ENCODE measurements around the gene HOMER3. TPM values are rescaled to one million over a fixed set of nuclear protein-coding genes. Genes with fewer than 3 reads are reported as not detected.

Gene HOMER3
- total RNA-seq (20.7 TPM), polyA plus RNA-seq (28.4 TPM)

DNA sequence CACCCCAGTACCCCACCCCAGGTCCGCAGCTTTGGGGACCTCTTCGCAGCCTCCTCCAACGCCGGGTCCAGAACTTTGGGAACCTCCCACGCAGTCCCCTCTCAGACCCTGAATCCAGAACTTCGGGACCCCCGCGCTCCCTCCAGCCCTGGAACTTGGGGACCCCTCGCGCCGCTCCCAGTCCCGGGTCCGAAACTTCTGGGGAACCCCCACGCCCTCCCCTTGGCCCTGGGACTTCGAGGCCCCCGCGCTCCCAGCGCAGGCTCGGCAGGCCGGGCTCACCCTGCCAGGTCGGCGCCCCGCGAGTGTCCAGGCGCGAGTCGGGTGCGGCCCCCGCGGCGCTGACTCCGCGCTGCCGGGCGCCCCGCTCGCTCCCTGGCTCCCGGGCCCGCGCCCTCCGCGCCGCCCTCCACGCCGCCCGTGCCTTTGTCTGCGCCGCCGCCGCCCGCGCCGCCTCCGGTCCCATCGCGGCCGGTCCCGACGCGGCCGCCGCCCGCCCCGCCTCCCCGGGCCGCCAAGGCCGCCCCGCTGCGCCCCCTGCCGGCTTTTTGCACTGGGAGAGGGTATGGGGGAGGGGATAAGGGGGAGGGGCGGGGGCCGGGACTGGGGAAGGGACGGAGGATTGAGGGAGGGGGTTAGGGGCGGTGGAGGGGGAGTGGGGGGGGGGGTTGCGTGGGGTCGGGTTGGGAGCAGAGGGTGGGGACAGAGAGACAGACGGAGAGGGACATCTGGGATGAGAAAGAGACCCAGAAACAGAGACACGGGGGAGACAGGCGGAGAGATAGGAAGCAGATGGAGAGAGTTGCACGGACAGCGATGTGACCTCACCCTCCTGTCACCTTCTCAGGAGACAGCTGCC is at the start of gene HOMER3:
Gene HOMER3 (minus strand): TSS at position 449 of the 859 bp plus-strand sequence. CDS start 2,235 bp downstream, outside the sequence.
- WGBS: under 1% methylated on average over 81 of the region's 81 CpGs
- Histone ChIP-seq H3K36me3 (ENCODE audit: insufficient read depth) (no peaks in the 10 kb centered on the region), H3K4me3 (ENCODE audit: low read depth, low read length) (peak within 1 kb of the TSS; percentile 82), H3K4me1 (ENCODE audit: insufficient read depth) (peaks cover 3% of the 10 kb centered on the region), H3K27ac (ENCODE audit: low read depth) (peak within 1 kb of the TSS; percentile 68)
- DNase-seq (ENCODE audit: extremely low spot score): no peak

DNA sequence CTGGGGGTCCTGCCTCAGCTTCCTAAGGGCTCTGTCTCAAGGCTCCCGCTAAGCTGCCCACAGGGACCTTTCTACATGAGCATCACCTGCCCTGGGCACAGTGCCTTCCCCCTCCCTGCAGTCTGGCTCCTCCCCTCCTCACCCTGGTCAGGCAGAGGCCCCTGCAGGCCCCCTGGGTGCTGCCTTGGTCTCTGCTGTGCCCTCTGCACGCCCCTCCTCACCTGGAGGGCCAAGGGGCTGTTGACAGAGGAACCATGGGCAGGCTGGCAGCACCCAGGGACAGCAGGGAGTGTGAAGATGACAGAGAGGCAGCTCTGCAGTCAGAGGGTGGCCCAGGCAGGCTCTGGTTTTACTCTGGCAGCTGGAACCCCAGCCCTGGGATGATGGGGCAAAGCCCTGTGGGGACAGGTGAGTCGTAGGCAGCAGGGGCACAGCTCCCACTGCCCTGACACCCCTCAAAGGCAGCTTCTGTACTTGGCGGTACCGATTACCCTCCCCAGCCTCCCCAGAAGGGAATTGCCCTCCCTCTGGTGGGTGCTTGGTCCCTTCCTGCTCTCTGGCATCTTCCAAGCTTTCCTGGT is 49.2 kb upstream of the HOMER3 start:
- H3K36me3 ChIP-seq (ENCODE audit: insufficient read depth): no peaks in the 10 kb centered on the region
- H3K4me1 ChIP-seq (ENCODE audit: insufficient read depth): no peaks in the 10 kb centered on the region
- H3K27ac ChIP-seq (ENCODE audit: low read depth): no peak overlapping the region
- 82% methylated on average over 5 of the region's 5 CpGs for WGBS
- no peak overlapping the region for H3K4me3 ChIP-seq (ENCODE audit: low read depth, low read length)
- no peak for DNase-seq (ENCODE audit: extremely low spot score)

DNA sequence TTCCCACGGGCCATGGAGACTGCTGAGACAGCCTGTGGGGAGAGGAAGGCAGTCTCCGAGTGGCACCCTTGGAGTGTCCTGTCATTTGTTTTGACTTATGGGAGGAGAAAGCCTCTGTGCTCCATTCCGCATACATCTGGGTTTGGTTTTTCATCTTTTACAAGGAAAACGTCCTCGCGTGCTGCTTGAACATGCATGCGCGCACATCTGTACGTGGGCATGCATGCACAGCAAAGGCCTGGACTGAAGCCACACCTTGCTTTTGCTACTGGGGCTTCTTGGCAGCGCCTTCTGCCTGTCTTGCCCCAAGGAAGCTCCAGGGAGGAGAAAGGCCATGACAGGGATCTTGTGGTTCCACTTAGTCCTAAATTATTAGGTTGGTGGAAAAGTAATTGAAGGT is 48.3 kb upstream of the HOMER3 start:
- 67% methylated on average over 10 of the region's 10 CpGs for WGBS
- no peak overlapping the region for H3K27ac ChIP-seq (ENCODE audit: low read depth)

DNA sequence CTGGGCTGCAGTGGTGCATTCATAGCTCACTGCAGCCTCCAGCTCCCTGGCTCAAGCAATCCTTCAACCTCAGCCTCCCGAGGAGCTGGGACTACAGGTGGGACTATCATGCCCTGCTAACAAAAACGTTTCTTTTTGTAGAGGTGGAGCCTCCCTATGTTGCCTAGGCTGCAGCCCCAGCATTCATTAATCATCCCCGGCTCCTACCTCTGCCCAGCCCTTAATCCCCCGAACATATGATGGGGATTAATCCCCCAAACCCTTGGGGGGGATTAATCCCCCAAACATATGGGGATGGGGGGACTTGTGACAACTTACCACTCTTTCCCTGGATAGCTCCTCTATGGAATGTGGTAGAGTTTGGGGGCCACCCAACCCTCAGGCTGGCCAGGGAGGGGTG is 46.4 kb upstream of the HOMER3 start:
- DNase-seq (ENCODE audit: extremely low spot score): no peak
- Histone ChIP-seq H3K4me1 (ENCODE audit: insufficient read depth) (no peaks in the 10 kb centered on the region), H3K4me3 (ENCODE audit: low read depth, low read length) (no peak overlapping the region), H3K27ac (ENCODE audit: low read depth) (no peak overlapping the region), H3K36me3 (ENCODE audit: insufficient read depth) (no peaks in the 10 kb centered on the region)
- WGBS: 34% methylated on average over 4 of the region's 4 CpGs

More for the DNA sequence above, 48.3 kb upstream of the HOMER3 start:
- DNase-seq (ENCODE audit: extremely low spot score): no peak
- Histone ChIP-seq H3K4me1 (ENCODE audit: insufficient read depth) (no peaks in the 10 kb centered on the region), H3K4me3 (ENCODE audit: low read depth, low read length) (no peak overlapping the region), H3K36me3 (ENCODE audit: insufficient read depth) (no peaks in the 10 kb centered on the region)

DNA sequence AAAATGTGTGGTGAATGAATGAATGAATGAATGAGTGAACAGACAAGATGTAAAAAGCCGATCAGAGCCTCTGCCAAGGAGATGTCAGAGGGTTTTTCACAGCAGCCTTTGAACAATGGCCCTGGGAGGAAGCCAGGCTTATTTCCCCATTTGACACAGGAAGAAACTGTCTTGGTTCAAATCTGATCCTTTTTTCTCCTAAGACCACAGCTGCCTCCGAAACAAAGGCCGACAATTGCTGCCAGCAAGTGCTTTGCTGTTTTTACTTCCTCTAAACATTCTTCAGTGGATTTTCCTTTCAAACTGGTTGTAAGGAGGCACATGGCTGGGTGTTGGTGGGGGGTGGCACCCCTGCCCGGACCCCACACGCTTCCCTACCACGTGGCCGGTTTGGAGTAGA is 44.2 kb upstream of the HOMER3 start:
- WGBS: 47% methylated on average over 7 of the region's 7 CpGs
- no peaks in the 10 kb centered on the region for H3K4me1 ChIP-seq (ENCODE audit: insufficient read depth)
- no peaks in the 10 kb centered on the region for H3K36me3 ChIP-seq (ENCODE audit: insufficient read depth)
- H3K27ac ChIP-seq (ENCODE audit: low read depth): no peak overlapping the region
- no peak overlapping the region for H3K4me3 ChIP-seq (ENCODE audit: low read depth, low read length)
- DNase-seq (ENCODE audit: extremely low spot score): no peak

DNA sequence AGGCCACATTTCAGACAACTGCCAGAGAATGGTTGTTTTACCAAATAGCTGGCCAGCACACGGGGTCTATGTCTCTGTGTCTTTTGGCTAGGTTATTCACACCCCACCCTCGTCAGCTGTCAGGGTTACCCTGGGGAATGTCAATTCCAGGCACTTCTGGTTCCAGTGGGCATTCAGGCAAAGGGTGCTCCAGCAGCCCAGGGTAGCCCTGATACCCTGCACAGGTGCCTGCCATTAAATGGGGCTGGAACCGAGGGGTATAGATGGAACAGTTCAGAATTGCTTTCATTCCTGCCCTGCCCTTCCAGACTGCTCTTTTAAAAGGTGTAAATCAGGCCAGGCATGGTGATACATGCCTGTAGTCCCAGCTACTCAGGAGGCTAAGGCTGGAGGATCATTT is 43.2 kb upstream of the HOMER3 start:
- no peaks in the 10 kb centered on the region for H3K4me1 ChIP-seq (ENCODE audit: insufficient read depth)
- no peaks in the 10 kb centered on the region for H3K36me3 ChIP-seq (ENCODE audit: insufficient read depth)
- no peak overlapping the region for H3K4me3 ChIP-seq (ENCODE audit: low read depth, low read length)
- 74% methylated on average over 3 of the region's 3 CpGs for WGBS
- no peak overlapping the region for H3K27ac ChIP-seq (ENCODE audit: low read depth)
- DNase-seq (ENCODE audit: extremely low spot score): no peak

DNA sequence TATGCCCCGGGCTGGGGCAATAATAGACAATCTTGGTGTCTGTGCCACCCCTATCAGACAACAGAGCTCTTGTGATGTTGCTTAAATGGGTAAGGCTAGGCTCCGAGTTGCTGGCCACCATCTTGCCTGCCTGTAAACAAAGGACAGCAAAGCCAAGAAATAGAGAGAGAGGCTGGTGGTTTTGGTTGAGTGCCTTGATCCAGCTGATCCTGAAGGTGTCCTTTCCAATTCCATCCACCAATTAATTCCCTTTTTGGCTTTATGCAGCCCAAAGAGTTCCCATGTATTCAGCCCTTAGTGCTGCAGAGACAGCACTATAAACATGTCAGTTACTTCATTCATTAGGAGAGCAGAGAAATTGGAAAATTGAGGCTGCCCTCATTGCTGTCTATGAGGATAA is 41.7 kb upstream of the HOMER3 start:
- no peak for DNase-seq (ENCODE audit: extremely low spot score)
- WGBS: 76% methylated on average over 2 of the region's 2 CpGs
- no peaks in the 10 kb centered on the region for H3K4me1 ChIP-seq (ENCODE audit: insufficient read depth)
- H3K36me3 ChIP-seq (ENCODE audit: insufficient read depth): no peaks in the 10 kb centered on the region
- no peak overlapping the region for H3K27ac ChIP-seq (ENCODE audit: low read depth)
- H3K4me3 ChIP-seq (ENCODE audit: low read depth, low read length): no peak overlapping the region

GRCh38 chr19:18980432-18981020 is 39.5 kb upstream of the HOMER3 start:
- no peak for DNase-seq (ENCODE audit: extremely low spot score)
- H3K4me3 ChIP-seq (ENCODE audit: low read depth, low read length): no peak overlapping the region
- WGBS: 79% methylated on average over 7 of the region's 7 CpGs

GRCh38 chr19:18978616-18979015 is 37.6 kb upstream of the HOMER3 start:
- Histone ChIP-seq H3K4me1 (ENCODE audit: insufficient read depth) (no peaks in the 10 kb centered on the region), H3K4me3 (ENCODE audit: low read depth, low read length) (no peak overlapping the region), H3K27ac (ENCODE audit: low read depth) (no peak overlapping the region), H3K36me3 (ENCODE audit: insufficient read depth) (no peaks in the 10 kb centered on the region)
- WGBS: 78% methylated on average over 7 of the region's 7 CpGs
- no peak for DNase-seq (ENCODE audit: extremely low spot score)

More at GRCh38 chr19:18980432-18981020, 39.5 kb upstream of the HOMER3 start:
- Histone ChIP-seq H3K36me3 (ENCODE audit: insufficient read depth) (no peaks in the 10 kb centered on the region), H3K27ac (ENCODE audit: low read depth) (no peak overlapping the region), H3K4me1 (ENCODE audit: insufficient read depth) (no peaks in the 10 kb centered on the region)

- no peak overlapping the region for H3K4me3 ChIP-seq (ENCODE audit: low read depth, low read length)
- H3K4me1 ChIP-seq (ENCODE audit: insufficient read depth): no peaks in the 10 kb centered on the region
- WGBS: 82% methylated on average over 10 of the region's 10 CpGs
- no peak for DNase-seq (ENCODE audit: extremely low spot score)
- no peaks in the 10 kb centered on the region for H3K36me3 ChIP-seq (ENCODE audit: insufficient read depth)
- no peak overlapping the region for H3K27ac ChIP-seq (ENCODE audit: low read depth)
Observed at GRCh38 chr19:18975869-18976268, 34.9 kb upstream of the HOMER3 start.

- Histone ChIP-seq H3K4me3 (ENCODE audit: low read depth, low read length) (no peak overlapping the region), H3K36me3 (ENCODE audit: insufficient read depth) (no peaks in the 10 kb centered on the region), H3K27ac (ENCODE audit: low read depth) (no peak overlapping the region), H3K4me1 (ENCODE audit: insufficient read depth) (no peaks in the 10 kb centered on the region)
- 94% methylated on average over 3 of the region's 3 CpGs for WGBS
- DNase-seq (ENCODE audit: extremely low spot score): no peak
Observed at GRCh38 chr19:18975011-18975410, 34.0 kb upstream of the HOMER3 start.

DNA sequence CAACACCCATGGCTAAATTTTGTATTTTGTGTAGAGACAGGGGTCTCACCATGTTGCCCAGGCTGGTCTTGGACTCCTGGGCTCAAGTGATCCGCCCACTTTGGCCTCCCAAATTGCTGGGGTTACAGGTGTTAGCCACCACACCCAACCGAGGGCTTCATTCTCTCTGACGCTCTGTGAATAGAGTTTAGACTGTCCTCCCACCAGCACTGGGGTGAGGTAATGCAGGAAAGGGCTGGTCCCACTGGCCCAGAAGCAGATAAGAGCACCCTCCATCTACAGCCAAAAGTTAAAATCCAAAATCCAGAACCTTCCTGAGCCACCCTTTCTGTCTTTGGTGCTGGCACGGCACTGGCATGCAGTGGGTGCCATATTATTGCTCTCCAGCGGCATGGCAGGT is 31.8 kb upstream of the HOMER3 start:
- 84% methylated on average over 5 of the region's 5 CpGs for WGBS
- no peak overlapping the region for H3K4me3 ChIP-seq (ENCODE audit: low read depth, low read length)
- H3K36me3 ChIP-seq (ENCODE audit: insufficient read depth): no peaks in the 10 kb centered on the region
- no peak overlapping the region for H3K27ac ChIP-seq (ENCODE audit: low read depth)
- no peaks in the 10 kb centered on the region for H3K4me1 ChIP-seq (ENCODE audit: insufficient read depth)
- no peak for DNase-seq (ENCODE audit: extremely low spot score)

DNA sequence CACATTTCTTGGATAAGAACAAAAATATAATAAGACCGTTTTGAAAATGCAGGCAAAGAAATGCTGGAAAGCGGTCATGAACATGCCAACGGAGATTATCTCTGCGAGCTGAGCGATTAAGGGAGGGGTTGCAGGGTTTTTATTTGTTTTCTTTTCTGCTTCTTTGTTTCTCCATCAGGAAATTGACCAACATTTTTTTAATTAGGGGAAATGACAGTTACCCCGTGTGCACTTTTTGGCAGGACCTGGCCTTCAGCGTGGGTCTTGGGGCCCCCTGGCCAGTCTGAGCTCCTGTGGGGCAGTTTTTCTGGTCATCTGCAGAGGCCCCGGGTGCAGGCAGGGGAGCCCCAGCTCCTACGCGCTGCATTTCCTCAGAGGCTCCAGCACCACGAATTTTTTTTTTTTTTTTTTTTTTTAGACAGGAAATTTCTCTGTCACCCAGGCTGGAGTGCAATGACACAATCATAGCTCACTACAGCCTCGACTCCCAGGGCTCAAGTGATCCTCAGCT is 31.3 kb upstream of the HOMER3 start:
- no peaks in the 10 kb centered on the region for H3K36me3 ChIP-seq (ENCODE audit: insufficient read depth)
- H3K4me1 ChIP-seq (ENCODE audit: insufficient read depth): no peaks in the 10 kb centered on the region
- 9% methylated on average over 12 of the region's 12 CpGs for WGBS
- H3K27ac ChIP-seq (ENCODE audit: low read depth): no peak overlapping the region
- H3K4me3 ChIP-seq (ENCODE audit: low read depth, low read length): no peak overlapping the region
- no peak for DNase-seq (ENCODE audit: extremely low spot score)

Data from urinary bladder (tissue), 4 donors.